WTC11 (cell line): ENCODE measurements around the gene SAP30BP.

ENCODE experiments used
- ETV6 ChIP-seq: sonication (generic); formaldehyde crosslinking; IDR thresholded peaks from 2 replicates; pipeline ENCODE4 v1.8.1; 2022; ENCODE audit warnings: mild to moderate bottlenecking, missing genetic modification reagents
- TF ChIP-seq, protein P1 (sequence below): fragments of 200-600 bp; IDR thresholded peaks from 2 replicates; pipeline ENCODE4 v1.8.0; 2022; ENCODE audit warnings: antibody characterized with exemption

DNA sequence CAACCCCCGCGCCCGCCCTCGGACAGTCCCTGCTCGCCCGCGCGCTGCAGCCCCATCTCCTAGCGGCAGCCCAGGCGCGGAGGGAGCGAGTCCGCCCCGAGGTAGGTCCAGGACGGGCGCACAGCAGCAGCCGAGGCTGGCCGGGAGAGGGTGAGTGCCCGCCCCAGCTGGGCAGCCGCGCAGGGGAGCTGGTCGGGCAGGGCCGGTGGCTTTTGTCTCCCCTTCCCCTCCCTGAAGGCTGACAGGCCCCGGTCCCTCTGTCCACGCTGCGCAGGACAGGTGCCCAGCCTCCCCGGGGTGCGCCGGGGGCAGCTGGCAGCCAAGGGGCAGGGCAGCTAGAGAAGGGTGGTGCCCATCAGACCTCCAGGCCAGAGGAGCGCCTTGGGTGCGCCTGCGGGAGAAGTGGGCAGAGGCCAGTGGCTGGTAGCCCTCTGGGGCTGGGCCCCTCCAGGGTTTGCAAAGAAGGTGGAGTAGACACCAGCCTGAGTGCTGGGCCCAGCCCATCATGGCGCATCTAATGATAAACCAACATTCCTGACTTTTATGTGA is 54.4 kb downstream of the SAP30BP start:
- no peak for TF ChIP-seq ETV6 (CRISPR knock-in tag)
- TF ChIP-seq, protein P1, sequence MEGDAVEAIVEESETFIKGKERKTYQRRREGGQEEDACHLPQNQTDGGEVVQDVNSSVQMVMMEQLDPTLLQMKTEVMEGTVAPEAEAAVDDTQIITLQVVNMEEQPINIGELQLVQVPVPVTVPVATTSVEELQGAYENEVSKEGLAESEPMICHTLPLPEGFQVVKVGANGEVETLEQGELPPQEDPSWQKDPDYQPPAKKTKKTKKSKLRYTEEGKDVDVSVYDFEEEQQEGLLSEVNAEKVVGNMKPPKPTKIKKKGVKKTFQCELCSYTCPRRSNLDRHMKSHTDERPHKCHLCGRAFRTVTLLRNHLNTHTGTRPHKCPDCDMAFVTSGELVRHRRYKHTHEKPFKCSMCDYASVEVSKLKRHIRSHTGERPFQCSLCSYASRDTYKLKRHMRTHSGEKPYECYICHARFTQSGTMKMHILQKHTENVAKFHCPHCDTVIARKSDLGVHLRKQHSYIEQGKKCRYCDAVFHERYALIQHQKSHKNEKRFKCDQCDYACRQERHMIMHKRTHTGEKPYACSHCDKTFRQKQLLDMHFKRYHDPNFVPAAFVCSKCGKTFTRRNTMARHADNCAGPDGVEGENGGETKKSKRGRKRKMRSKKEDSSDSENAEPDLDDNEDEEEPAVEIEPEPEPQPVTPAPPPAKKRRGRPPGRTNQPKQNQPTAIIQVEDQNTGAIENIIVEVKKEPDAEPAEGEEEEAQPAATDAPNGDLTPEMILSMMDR = no peak
